CMK (cell line): ENCODE results near the gene MAGI1.

Source experiments
- DNase-seq: peaks from one replicate; pipeline ENCODE4 v3.0.0-alpha.2; 2010; ENCODE audit warnings: low read depth

Gene MAGI1

GRCh38 chr3:65664931-65665330 lies 373.8 kb downstream of the MAGI1 start:
- no peak for DNase-seq

GRCh38 chr3:65664446-65664845 lies 374.3 kb downstream of the MAGI1 start:
- no peak for DNase-seq

DNA sequence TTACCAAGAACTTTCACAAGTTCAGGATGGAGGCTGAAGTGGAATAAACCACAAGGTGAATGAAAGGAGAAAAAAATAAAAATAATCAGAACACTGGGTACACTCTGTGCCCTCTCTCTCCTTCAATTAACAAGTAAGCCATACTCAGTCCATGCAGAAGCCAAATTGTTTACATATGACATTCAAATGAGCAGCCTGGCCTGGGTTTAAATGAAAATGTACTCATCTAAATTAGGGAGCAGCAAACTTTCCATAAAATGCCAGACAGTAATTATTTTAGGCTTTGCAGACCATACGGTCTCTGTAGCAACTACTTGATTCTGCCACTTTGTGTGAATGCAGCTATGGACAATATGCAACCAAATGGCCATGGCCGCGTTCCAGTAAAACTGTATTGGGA lies 376.6 kb downstream of the MAGI1 start:
- no peak for DNase-seq

GRCh38 chr3:65660000-65660598 lies 378.6 kb downstream of the MAGI1 start:
- DNase-seq, result no peak

GRCh38 chr3:65659396-65659795 lies 379.3 kb downstream of the MAGI1 start:
- no peak for DNase-seq

- DNase-seq, result no peak
These were observed 380.3 kb downstream of the MAGI1 start for GRCh38 chr3:65658401-65658800.

GRCh38 chr3:65655061-65655460 lies 383.7 kb downstream of the MAGI1 start:
- DNase-seq, result no peak

DNA sequence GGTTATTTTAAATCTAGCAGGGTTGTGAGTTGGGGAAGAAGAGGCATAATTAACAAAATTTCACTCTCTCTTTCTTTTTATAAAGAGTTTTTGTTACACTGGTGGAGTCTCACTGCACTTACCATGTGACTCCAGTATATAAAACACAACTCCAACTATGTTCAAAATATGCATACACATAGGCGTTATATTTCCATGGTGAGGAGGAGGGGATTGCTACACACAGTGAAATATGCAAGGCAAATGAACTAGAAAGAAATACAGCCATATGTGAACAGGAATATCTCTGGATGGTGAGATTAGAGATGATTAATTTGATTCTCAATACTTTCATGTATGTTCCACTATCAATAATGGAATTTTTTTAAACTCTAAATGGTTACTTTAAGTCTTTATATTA lies 385.0 kb downstream of the MAGI1 start:
- DNase-seq, result no peak

- DNase-seq, result no peak
These were observed 388.5 kb downstream of the MAGI1 start for GRCh38 chr3:65650247-65650646.

DNA sequence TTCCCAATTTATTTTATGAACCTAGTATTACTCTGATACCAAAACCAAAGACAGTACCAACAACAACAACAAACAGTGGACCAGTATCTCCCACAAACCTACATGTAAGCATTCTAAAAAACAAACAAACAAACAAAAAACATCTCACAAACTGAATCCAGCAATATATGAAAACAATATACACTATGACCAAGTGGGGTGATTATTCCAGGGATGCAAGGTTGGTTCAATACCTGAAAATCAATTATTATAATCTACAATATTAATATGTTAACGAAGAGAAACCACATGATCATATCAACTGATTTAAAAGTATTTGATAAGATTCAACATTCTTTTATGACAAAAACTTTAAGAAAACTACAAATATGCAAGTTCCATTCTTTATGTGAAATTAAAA lies 391.3 kb downstream of the MAGI1 start:
- DNase-seq, result no peak

DNA sequence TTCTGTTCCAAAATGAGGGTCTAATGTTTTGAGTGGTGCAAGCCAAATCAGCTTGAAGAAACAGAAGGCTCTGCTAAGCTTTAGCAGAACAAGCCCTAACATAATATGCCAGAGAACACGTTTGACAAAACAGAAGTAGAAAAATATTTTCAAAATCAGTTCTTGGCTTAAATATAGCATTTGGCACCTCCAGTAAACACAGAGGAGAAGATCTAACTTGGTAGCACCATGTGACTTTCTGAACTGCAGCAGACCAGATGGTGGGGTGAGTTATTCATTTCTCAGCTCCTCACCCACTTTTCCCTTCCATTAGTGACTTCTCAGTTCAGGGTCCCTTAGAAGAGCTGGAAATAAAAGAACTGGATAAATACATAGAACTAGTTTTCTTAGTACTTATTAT lies 395.8 kb downstream of the MAGI1 start:
- no peak for DNase-seq

DNA sequence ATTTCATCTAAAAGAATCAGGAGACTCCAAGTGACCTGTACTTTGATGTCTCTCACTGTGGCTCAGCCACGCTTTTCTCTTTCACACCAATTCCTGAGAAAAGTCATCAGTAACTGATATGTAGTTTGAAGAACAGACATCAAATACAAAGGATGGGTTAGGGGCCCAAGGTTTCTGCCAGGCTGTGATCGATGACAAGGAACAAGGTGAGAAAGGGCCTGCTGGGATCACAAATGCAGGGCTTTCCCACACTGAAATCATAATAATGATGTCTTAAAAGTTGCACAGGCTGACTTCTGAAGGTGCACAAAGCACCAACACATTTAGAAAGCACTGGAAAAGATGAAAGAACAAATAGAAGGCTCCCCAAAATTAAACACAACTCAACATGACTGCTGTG lies 396.9 kb downstream of the MAGI1 start:
- no peak for DNase-seq

DNA sequence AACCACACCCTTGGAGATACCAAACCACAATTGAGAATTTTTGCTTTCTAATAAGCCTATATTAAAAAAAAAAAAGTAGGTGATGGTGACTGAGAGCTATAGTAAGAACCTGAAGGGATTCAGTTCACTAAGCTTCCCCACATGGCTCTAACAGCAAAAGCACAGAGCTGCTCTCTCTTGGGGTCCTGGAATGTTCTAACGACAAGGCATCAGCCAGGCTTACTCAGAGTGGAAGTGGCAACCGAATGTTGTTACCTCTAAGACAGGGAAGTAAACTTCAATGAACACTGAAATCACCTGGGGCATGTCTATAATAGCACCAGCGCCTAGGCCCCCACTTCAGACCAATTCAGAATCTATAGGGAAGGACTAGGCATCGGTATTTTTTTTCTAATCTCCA lies 397.7 kb downstream of the MAGI1 start:
- no peak for DNase-seq

DNA sequence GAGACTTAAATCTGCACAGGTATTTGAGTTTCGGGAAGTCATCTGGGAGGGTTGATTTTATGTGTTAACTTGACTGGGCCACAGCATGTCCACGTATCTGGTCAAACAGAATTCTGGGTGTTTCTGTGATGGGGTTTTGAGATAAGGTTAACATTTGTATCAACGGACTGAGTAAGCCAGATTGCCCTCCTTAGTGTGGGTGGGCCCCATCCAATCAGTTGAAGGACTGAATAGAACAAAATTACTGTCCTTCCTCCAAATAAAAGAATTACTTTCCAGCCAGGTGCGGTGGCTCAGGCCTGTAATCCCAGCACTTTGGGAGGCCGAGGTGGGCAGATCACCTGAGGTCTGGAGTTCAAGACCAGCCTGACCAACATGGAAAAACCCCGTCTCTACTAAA lies 399.3 kb downstream of the MAGI1 start:
- DNase-seq, result no peak

GRCh38 chr3:65638301-65638700 lies 400.4 kb downstream of the MAGI1 start:
- DNase-seq, result no peak

DNA sequence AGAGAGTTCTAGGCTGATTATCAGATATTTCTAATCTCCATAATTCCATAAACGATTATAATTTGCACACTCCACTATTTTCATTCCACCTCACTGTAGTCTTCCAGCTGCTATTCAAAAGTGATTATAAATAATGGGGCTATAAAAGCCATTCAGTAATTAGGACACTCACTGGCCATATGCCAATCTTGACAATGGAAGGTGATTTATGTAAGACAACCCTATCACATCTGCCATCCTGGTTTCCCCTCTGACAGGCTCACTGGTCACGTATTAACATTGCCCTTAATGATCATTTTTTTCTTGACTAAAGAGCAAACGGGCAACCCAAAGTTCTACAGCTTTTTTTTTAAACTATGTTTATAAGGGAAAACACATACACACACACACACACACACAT lies 402.4 kb downstream of the MAGI1 start:
- DNase-seq, result no peak

DNA sequence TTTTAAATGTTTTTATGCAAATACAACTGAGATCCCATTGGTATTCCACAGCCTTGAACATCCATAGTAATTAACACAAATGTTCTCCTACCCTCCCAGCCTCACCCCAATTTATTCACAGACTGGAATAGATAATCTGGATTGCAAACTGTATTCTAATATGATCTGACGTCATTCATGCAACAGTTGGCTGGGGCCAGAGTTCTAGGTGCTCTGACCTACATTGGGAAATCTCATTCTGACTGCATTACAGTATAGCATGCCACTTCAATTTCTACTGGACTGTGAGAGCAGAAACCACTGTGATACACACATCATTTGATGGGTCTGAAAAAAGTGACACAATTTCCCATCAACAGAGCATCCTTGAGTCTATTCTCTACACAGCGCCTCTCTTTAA lies 403.1 kb downstream of the MAGI1 start:
- DNase-seq, result no peak

- no peak for DNase-seq
These were observed 405.6 kb downstream of the MAGI1 start for GRCh38 chr3:65633018-65633638.

DNA sequence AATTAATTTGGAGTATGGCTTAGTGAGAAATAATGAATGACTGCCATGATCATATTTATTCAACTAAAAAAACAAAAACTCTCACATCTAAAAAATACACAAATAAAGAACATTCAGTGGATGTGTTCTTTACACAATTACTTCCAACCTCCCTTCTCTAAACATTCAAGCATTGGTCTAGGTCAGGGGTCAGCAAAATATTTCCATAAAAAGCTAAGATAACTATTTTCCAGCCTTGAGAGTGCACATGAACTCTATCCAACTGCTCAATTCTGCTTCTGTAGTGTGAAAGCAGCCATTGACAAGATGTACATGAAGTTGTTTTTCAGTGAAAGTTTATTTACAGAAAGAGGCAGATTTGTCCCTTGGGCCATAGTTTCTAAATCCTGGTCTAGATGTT lies 406.3 kb downstream of the MAGI1 start:
- DNase-seq, result no peak

- DNase-seq, result no peak
These were observed 409.7 kb downstream of the MAGI1 start for GRCh38 chr3:65628978-65629377.

DNA sequence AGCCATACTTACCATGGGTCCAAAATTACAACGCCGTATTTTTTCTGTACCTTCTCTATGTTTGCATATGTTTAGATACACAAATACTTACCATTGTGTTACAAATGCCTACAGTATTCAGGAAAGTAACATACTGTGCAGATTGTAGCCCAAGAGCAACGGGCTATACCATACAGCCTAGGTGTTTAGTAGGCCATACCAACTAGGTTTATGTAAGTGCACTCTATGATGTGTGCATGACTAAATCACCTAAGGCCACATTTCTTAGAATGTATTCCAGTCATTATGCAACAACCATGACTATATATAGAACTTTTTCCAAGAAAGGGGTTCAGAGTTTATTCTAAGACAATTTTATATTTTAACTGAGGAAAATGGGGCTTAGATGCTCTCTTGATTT lies 411.7 kb downstream of the MAGI1 start:
- no peak for DNase-seq

GRCh38 chr3:65625305-65625704 lies 413.4 kb downstream of the MAGI1 start:
- no peak for DNase-seq

DNA sequence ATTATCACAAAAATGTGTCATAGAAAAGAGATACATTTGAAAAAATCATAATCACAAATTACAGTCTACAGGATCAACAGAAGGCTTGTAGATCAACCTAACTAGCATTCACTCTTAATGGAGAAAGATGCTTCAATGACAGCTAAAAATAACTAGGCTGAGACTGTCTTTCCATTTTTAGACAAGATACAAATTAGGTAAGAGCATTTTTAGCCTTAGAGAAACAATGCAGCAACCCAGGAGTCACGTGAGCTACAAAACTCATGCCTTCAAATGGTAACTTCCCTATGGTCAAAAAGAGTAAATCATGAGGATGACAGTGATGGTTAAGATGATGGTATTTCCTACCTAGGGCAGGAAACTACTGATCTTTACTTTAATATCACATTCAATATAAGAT lies 415.4 kb downstream of the MAGI1 start:
- DNase-seq, result no peak

GRCh38 chr3:65619888-65620287 lies 418.8 kb downstream of the MAGI1 start:
- DNase-seq, result no peak
